A673 (cell line): ENCODE results near the gene PNMA8A.

ENCODE experiments used
- CTCF ChIP-seq: fragments of 300-800, 200-600 bp; sonication (generic); conservative IDR thresholded peaks from 2 replicates; pipeline ENCODE4 v1.5.1; 2017; ENCODE audit warnings: low read depth, mild to moderate bottlenecking, antibody characterized with exemption, low read length, moderate library complexity, mixed read lengths
- EZH2 ChIP-seq: fragments of 200-600 bp; sonication (generic); IDR thresholded peaks from 2 replicates; pipeline ENCODE4 v1.6.1; 2017; ENCODE audit warnings: borderline replicate concordance, low read depth, mild to moderate bottlenecking, mixed read lengths, antibody characterized with exemption, low read length; ENCODE audit not compliant: poor library complexity, severe bottlenecking

GRCh38 chr19:46503848-46504453 lies 32.6 kb upstream of the PNMA8A start:
- TF ChIP-seq CTCF: no peak
- TF ChIP-seq EZH2: no peak
